ENCODE measurements around the gene PIK3C3.

Gene PIK3C3

GRCh38 chr18:41966943-41967342 is 11.9 kb downstream of the PIK3C3 start:
- Histone ChIP-seq H3K4me3 (ENCODE audit: low read depth in 1 of 2, low read length in 1 of 2) (no peak overlapping the region), H3K36me3 (peaks cover 72% of the 10 kb centered on the region), H3K9me3 (no peaks in the 10 kb centered on the region), H3K27me3 (no peaks in the 10 kb centered on the region), H3K4me1 (ENCODE audit: control insufficient read depth in 1 of 2, insufficient read depth in 1 of 2, low read depth in 1 of 2, low read length in 1 of 2) (no peaks in the 10 kb centered on the region), H3K27ac (no peak overlapping the region)
- TF ChIP-seq CTCF (IDR thresholded peaks at IDR 0.05): no peak

- H3K9me3 ChIP-seq: no peaks in the 10 kb centered on the region
- H3K4me1 ChIP-seq (ENCODE audit: control insufficient read depth in 1 of 2, insufficient read depth in 1 of 2, low read depth in 1 of 2, low read length in 1 of 2): no peaks in the 10 kb centered on the region
- peaks cover 67% of the 10 kb centered on the region for H3K36me3 ChIP-seq
- TF ChIP-seq CTCF (IDR thresholded peaks at IDR 0.05): no peak
- no peak overlapping the region for H3K27ac ChIP-seq
- H3K27me3 ChIP-seq: no peaks in the 10 kb centered on the region
- H3K4me3 ChIP-seq (ENCODE audit: low read depth in 1 of 2, low read length in 1 of 2): no peak overlapping the region
Observed at GRCh38 chr18:41967680-41968079, 12.6 kb downstream of the PIK3C3 start.

GRCh38 chr18:41969881-41970280 is 14.8 kb downstream of the PIK3C3 start:
- H3K27ac ChIP-seq: no peak overlapping the region
- peaks cover 55% of the 10 kb centered on the region for H3K36me3 ChIP-seq
- H3K27me3 ChIP-seq: no peaks in the 10 kb centered on the region
- H3K4me1 ChIP-seq (ENCODE audit: control insufficient read depth in 1 of 2, insufficient read depth in 1 of 2, low read depth in 1 of 2, low read length in 1 of 2): peaks cover 3% of the 10 kb centered on the region in 2 experiments
- no peaks in the 10 kb centered on the region for H3K9me3 ChIP-seq
- no peak overlapping the region for H3K4me3 ChIP-seq (ENCODE audit: low read depth in 1 of 2, low read length in 1 of 2)
- TF ChIP-seq CTCF (IDR thresholded peaks at IDR 0.05): no peak

GRCh38 chr18:41972067-41972925 is 17.3 kb downstream of the PIK3C3 start:
- Histone ChIP-seq H3K4me3 (ENCODE audit: low read depth in 1 of 2, low read length in 1 of 2) (no peak overlapping the region), H3K27me3 (no peaks in the 10 kb centered on the region), H3K36me3 (peaks cover 32% of the 10 kb centered on the region), H3K4me1 (ENCODE audit: control insufficient read depth in 1 of 2, insufficient read depth in 1 of 2, low read depth in 1 of 2, low read length in 1 of 2) (peaks cover 5 to 10% of the 10 kb centered on the region in 2 experiments), H3K9me3 (no peaks in the 10 kb centered on the region), H3K27ac (no peak overlapping the region)
- no peak for TF ChIP-seq CTCF (IDR thresholded peaks at IDR 0.05)

- Histone ChIP-seq H3K4me3 (ENCODE audit: low read depth in 1 of 2, low read length in 1 of 2) (no peak overlapping the region), H3K4me1 (ENCODE audit: control insufficient read depth in 1 of 2, insufficient read depth in 1 of 2, low read depth in 1 of 2, low read length in 1 of 2) (peaks cover 5 to 16% of the 10 kb centered on the region in 2 experiments), H3K36me3 (peaks cover 20% of the 10 kb centered on the region), H3K27ac (no peak overlapping the region), H3K9me3 (no peaks in the 10 kb centered on the region), H3K27me3 (no peaks in the 10 kb centered on the region)
- TF ChIP-seq CTCF (IDR thresholded peaks at IDR 0.05): no peak
Observed at GRCh38 chr18:41973983-41974382, 18.9 kb downstream of the PIK3C3 start.
